Heart right ventricle (tissue), 16 donors: ENCODE data around the gene SERPINA9. TPM values are rescaled to one million over a fixed set of nuclear protein-coding genes. Genes with fewer than 3 reads are reported as not detected.

Experiments
- ATAC-seq, 8 donors: fragments of 200-7000 bp; cut with Tn5 transposase; one replicate each; pipeline ENCODE4 v1.9.1; 2020; ENCODE audit warnings: mild to moderate bottlenecking in 8 of 8, moderate library complexity in 8 of 8, moderate number of reproducible peaks in 1 of 8
- DNase-seq, 2 donors: peaks; one replicate each; pipeline ENCODE4 v3.0.0-alpha.2; 2020
- H3K27ac ChIP-seq, 10 donors: fragments of 200-600 bp; sonication (generic) in 2 of 10; one replicate each; pipeline versions ENCODE4 v1.5.0 to v1.8.0; 2020 to 2022; ENCODE audit warnings: mild to moderate bottlenecking in 3 of 10
- H3K27me3 ChIP-seq, 7 donors: fragments of 200-600 bp; one replicate each; pipeline ENCODE4 v1.8.0; 2021 to 2022; ENCODE audit warnings: mild to moderate bottlenecking in 2 of 7
- H3K36me3 ChIP-seq, 9 donors: fragments of 200-600 bp; sonication (generic) in 1 of 9; one replicate each; pipeline versions ENCODE4 v1.5.0 to v1.8.0; 2020 to 2022; ENCODE audit warnings: mild to moderate bottlenecking in 2 of 9
- H3K4me1 ChIP-seq, 9 donors: fragments of 200-600 bp; sonication (generic) in 1 of 9; one replicate each; pipeline versions ENCODE4 v1.5.0 to v1.8.0; 2020 to 2022; ENCODE audit warnings: mild to moderate bottlenecking in 4 of 9
- H3K4me3 ChIP-seq, 10 donors: fragments of 200-600 bp; sonication (generic) in 2 of 10; one replicate each; pipeline versions ENCODE4 v1.5.0 to v1.8.0; 2020 to 2022; ENCODE audit warnings: mild to moderate bottlenecking in 7 of 10, moderate library complexity in 2 of 10
- H3K9me3 ChIP-seq, 11 donors: fragments of 200-600 bp in 10 of 11; sonication (generic) in 2 of 11; one replicate each; pipeline versions ENCODE4 v1.5.0 to v1.8.0; 2013 to 2022; ENCODE audit warnings: mild to moderate bottlenecking in 2 of 11, control low read depth in 1 of 11, moderate library complexity in 1 of 11
- CTCF ChIP-seq, 9 donors: fragments of 200-600 bp; sonication (generic) in 2 of 9; IDR thresholded peaks; one replicate each; pipeline versions ENCODE4 v1.5.0 to v1.8.0; 2021 to 2022; ENCODE audit warnings: antibody characterized with exemption in 9 of 9, mild to moderate bottlenecking in 5 of 9, moderate library complexity in 1 of 9
- WGBS, 2 donors: extraction: QIAGEN DNeasy Blood & Tissue Kit; methylation state at CpG; one replicate each; pipeline ENCODE4 v1.1.7; 2013; ENCODE audit warnings: inconsistent platforms in 1 of 2; 5-methylcytosine and 5-hydroxymethylcytosine counted together
- intact Hi-C, 10 donors: fragments of 100-400 bp; cut with DNase I; formaldehyde crosslinking; loops; one replicate each; pipeline versions ENCODE4 v1.11.1 to v1.14.2; 2022
- polyA plus RNA-seq, 2 donors: library from polyadenylated mRNA; stranded (reverse); fragments of 200-250 nt; gene quantifications; one replicate each; pipeline ENCODE4 v1.2.3, GENCODE V29; 2013
- total RNA-seq, 10 donors: library from RNA; stranded (reverse); fragmentation: NEBNext Ultra II Directional in 3 of 10; extraction: Animal tissue kit (Norgen Biotek cat#: 25700) in 3 of 10; gene quantifications; one replicate each; pipeline versions ENCODE4 v1.2.1 to v1.2.4, GENCODE V29; 2021 to 2023
- donor health status: Arrhythmogenic right ventricular cardiomyopathy.
- donor health status: ischemic (EF 13 %, LVEDD 7.1; RV severe dilation, severe dysfunction).
- donor health status: healthy with polysubstance abuse.
- donor health status: DM: no; HTN: yes; CAD: no.
- donor health status: DM: no; HTN: no; CAD: no.
- donor health status: ischemic (EF 25% LVEDD 6.9; RV normal size, moderate dysfunction).
- donor health status: ischemic (EF 25% LVEDD 5.7; RV mildly dilated, moderate dysfunction).
- donor health status: healthy.
- donor health status: DM: yes; HTN: yes; CAD: no.
- donor health status: Ischemic cardiomyopathy.
- donor health status: ischemic (EF 35%, LVEDD 5.7; RV mildly dilated, moderate dysfunction).
- donor health status: nonischemic (EF 11% LVEDD 7.7; RV severe dilation, severe dysfunction).
- donor health status: DM: yes; HTN: yes; CAD: no.
- donor health status: PGD.
- donor health status: ischemic (EF 29% LVEDD 5.4; RV normal size, mild dysfunction).
- donor health status: nonischemic (EF 23%, LVEDD 6.1; RV moderate dilation, normal function).

The SERPINA9 gene
- total and polyA plus RNA-seq, 12 donors = not detected

GRCh38 chr14:94498215-94498614 is 22.2 kb upstream of the SERPINA9 start:
- Histone ChIP-seq H3K27me3 (peaks cover 0 to 45% (median 7%) of the 10 kb centered on the region in 7 donors), H3K9me3 (no peaks in the 10 kb centered on the region), H3K4me1 (no peaks in the 10 kb centered on the region), H3K36me3 (no peaks in the 10 kb centered on the region), H3K4me3 (no peak overlapping the region), H3K27ac (no peak overlapping the region)
- TF ChIP-seq CTCF (IDR thresholded peaks at IDR 0.05) = no peak
- DNase-seq = no peak
- intact Hi-C loops = no loop called here
- ATAC-seq = no peak
- 80 to 88% methylated on average over 3 of the region's 3 CpGs for WGBS, 2 donors

DNA sequence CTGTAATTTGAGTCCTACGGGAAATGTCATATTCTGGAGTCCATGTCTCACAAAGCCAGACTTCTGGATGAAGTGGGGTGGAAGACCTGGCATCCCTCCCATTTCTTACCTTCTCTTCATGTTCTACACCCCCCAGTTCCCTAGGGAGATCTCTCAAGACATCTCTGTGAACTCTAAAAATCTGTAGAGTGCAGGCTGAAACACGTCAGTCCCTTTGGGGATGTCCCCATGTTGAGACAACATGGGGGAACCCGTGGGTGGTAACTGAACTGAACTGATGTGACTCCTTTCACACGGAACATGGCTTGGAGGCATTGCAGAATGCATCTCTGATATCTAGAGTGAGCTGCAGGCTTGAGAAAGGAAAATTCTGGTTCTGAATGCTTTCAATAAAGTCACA is 18.1 kb upstream of the SERPINA9 start:
- no peak overlapping the region for H3K27ac ChIP-seq
- intact Hi-C loops = no loop called here
- no peak for TF ChIP-seq CTCF (IDR thresholded peaks at IDR 0.05)
- no peak for DNase-seq
- 59 to 61% methylated on average over 4 of the region's 4 CpGs for WGBS, 2 donors
- peaks cover 0 to 66% (median 18%) of the 10 kb centered on the region in 7 donors for H3K27me3 ChIP-seq
- no peaks in the 10 kb centered on the region for H3K36me3 ChIP-seq
- H3K4me1 ChIP-seq = no peaks in the 10 kb centered on the region
- no peak overlapping the region for H3K4me3 ChIP-seq
- H3K9me3 ChIP-seq = no peaks in the 10 kb centered on the region
- no peak for ATAC-seq

DNA sequence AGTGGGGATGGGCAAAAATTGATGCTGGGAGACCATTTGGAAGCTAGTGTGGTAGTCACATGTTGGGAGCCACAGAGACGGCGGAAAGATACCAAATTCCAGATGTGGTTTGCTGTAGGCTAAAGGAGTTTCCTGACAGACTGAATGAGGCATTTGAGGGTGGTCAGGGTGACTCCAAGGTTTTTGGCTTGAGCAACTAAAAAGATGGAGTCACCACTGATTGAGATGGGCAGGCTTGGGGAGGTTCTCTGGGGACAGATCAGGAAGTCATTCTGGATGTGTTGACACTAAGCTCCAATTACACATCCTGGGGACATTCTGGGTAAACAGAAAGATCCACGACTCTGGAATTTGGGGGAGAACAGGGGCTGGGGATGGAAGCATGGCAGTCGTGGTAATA is 15.5 kb upstream of the SERPINA9 start:
- TF ChIP-seq CTCF (IDR thresholded peaks at IDR 0.05) = no peak
- no peak for DNase-seq
- Histone ChIP-seq H3K27me3 (peaks cover 0 to 74% (median 27%) of the 10 kb centered on the region in 7 donors), H3K9me3 (no peaks in the 10 kb centered on the region), H3K27ac (no peak overlapping the region), H3K4me1 (peaks cover 0 to 2% (median 2%) of the 10 kb centered on the region in 9 donors), H3K36me3 (no peaks in the 10 kb centered on the region), H3K4me3 (no peak overlapping the region)
- no peak for ATAC-seq
- 40 to 52% methylated on average over 4 of the region's 4 CpGs for WGBS, 2 donors
- intact Hi-C loops = no loop called here

DNA sequence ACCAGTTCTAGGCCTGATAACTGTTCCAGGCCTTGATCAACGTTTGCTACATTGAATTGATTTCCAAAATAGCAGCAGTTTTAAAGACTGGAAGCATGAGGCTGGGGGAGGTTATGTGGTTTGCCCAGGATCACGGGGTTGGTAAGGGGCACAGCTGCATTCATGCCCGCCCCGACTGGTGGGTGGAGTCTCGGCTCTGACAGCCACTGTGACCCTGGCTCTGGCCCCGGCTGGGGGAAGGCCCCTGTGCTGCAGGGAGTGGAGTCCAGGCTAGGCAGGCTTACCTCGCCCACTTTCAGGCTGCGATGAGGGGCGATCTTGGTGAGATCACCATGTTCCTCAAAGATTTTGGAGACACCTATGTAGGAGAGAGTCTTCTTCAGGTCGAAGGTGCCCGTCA is 13.3 kb upstream of the SERPINA9 start:
- Histone ChIP-seq H3K4me1 (peaks cover 0 to 8% (median 7%) of the 10 kb centered on the region in 9 donors), H3K27me3 (peaks cover 0 to 85% (median 42%) of the 10 kb centered on the region in 7 donors), H3K9me3 (no peaks in the 10 kb centered on the region), H3K4me3 (no peak overlapping the region), H3K27ac (no peak overlapping the region), H3K36me3 (no peaks in the 10 kb centered on the region)
- no peak for ATAC-seq
- no peak for TF ChIP-seq CTCF (IDR thresholded peaks at IDR 0.05)
- intact Hi-C loops = loop anchor here in 6 of 10 donors (5.0 to 10.0 kb wide), 6 partner anchors 65 to 355 kb away; no protein-coding TSS in a partner anchor
- no peak for DNase-seq
- WGBS, 2 donors = 67 to 71% methylated on average over 11 of the region's 11 CpGs
